ENCODE measurements around the gene SERTM2. TPM values are rescaled to one million over a fixed set of nuclear protein-coding genes. Genes with fewer than 3 reads are reported as not detected.

SERTM2 gene
- total and polyA plus RNA-seq, 2 of the 4 experiments (the other 2 are of a cell fraction), result under 0.01 to 0.03 TPM

DNA sequence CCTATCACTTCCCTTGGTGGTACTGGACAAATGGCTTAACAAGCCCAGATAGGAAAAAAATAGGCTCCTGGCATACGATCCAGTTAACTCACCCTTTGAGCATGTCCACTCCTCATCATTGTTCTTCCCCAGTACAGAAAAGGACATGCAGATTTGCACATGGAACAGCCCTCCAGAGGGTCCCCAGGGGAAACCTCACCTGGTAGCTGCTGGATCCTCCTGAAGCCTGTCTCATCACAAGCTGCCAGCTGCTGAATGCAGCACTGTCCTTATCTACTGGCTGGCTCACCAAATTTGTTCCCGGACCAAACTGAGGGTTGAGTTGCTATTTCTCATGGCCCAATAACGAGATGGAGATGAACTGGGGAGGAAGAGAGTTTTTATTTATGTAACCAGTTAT lies 49.4 kb downstream of the SERTM2 start:
- no peak overlapping the region for H4K5ac ChIP-seq (ENCODE audit: low read depth, low read length)
- ChIA-PET CTCF (no interaction called here), POLR2A (ENCODE audit: unreplicated experiment) (no interaction called here)
- H3K27me3 ChIP-seq (ENCODE audit: control insufficient read depth, insufficient read depth, low read length), result no peaks in the 10 kb centered on the region; the same call in 1 of the 2 replicates
- no peak overlapping the region for H3K56ac ChIP-seq (ENCODE audit: extremely low read depth, insufficient read depth, low read length)
- H2AFZ ChIP-seq (replicated peaks; ENCODE audit: low read length, poor library complexity), result no peak overlapping the region
- no peak overlapping the region for H3K27ac ChIP-seq (ENCODE audit: insufficient read depth, low read length)
- BruUV-seq (replicated peaks), result no TSS peak
- in situ Hi-C loops (cut with MboI; ENCODE audit: low sequenced_read_pairs) (no loop called here), dilution Hi-C loops (cut with HindIII; ENCODE audit: low sequenced_read_pairs, unreplicated experiment) (no loop called here), intact Hi-C loops (cut with micrococcal nuclease) (no loop called here)
- TF ChIP-seq, protein P1, sequence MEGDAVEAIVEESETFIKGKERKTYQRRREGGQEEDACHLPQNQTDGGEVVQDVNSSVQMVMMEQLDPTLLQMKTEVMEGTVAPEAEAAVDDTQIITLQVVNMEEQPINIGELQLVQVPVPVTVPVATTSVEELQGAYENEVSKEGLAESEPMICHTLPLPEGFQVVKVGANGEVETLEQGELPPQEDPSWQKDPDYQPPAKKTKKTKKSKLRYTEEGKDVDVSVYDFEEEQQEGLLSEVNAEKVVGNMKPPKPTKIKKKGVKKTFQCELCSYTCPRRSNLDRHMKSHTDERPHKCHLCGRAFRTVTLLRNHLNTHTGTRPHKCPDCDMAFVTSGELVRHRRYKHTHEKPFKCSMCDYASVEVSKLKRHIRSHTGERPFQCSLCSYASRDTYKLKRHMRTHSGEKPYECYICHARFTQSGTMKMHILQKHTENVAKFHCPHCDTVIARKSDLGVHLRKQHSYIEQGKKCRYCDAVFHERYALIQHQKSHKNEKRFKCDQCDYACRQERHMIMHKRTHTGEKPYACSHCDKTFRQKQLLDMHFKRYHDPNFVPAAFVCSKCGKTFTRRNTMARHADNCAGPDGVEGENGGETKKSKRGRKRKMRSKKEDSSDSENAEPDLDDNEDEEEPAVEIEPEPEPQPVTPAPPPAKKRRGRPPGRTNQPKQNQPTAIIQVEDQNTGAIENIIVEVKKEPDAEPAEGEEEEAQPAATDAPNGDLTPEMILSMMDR (conservative IDR thresholded peaks at IDR 0.05; ENCODE audit: low read depth, low read length), result no peak
- TF ChIP-seq FOS (IDR thresholded peaks at IDR 0.05; ENCODE audit: low read depth, low read length) (no peak), RFX5 (IDR thresholded peaks at IDR 0.05; ENCODE audit: low read depth, low read length) (no peak), RCOR1 (IDR thresholded peaks at IDR 0.05; ENCODE audit: insufficient replicate concordance, low read length) (no peak), POLR2A (IDR thresholded peaks at IDR 0.05; ENCODE audit: low read depth, low read length) (no peak), SMC3 (IDR thresholded peaks at IDR 0.05; ENCODE audit: low read depth, low read length) (no peak), MAFK (IDR thresholded peaks at IDR 0.05; ENCODE audit: low read depth, low read length) (no peak), CHD1 (IDR thresholded peaks at IDR 0.05; ENCODE audit: low read depth, low read length) (no peak), BHLHE40 (IDR thresholded peaks at IDR 0.05; ENCODE audit: low read depth, low read length) (no peak), MAZ (IDR thresholded peaks at IDR 0.05; ENCODE audit: borderline replicate concordance, low read depth, low read length) (no peak), NFE2L2 (IDR thresholded peaks at IDR 0.05; ENCODE audit: low read depth, low read length) (no peak), RAD21 (IDR thresholded peaks at IDR 0.05; ENCODE audit: low read length) (no peak), CEBPB (IDR thresholded peaks at IDR 0.05; ENCODE audit: low read depth, low read length) (no peak), MXI1 (IDR thresholded peaks at IDR 0.05; ENCODE audit: borderline replicate concordance, low read depth, low read length) (no peak)
- TF ChIP-seq, protein P2, sequence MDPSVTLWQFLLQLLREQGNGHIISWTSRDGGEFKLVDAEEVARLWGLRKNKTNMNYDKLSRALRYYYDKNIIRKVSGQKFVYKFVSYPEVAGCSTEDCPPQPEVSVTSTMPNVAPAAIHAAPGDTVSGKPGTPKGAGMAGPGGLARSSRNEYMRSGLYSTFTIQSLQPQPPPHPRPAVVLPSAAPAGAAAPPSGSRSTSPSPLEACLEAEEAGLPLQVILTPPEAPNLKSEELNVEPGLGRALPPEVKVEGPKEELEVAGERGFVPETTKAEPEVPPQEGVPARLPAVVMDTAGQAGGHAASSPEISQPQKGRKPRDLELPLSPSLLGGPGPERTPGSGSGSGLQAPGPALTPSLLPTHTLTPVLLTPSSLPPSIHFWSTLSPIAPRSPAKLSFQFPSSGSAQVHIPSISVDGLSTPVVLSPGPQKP (IDR thresholded peaks at IDR 0.05; ENCODE audit: borderline replicate concordance, low read depth, low read length), result no peak
- TF ChIP-seq, protein P3, sequence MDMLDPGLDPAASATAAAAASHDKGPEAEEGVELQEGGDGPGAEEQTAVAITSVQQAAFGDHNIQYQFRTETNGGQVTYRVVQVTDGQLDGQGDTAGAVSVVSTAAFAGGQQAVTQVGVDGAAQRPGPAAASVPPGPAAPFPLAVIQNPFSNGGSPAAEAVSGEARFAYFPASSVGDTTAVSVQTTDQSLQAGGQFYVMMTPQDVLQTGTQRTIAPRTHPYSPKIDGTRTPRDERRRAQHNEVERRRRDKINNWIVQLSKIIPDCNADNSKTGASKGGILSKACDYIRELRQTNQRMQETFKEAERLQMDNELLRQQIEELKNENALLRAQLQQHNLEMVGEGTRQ (IDR thresholded peaks at IDR 0.05; ENCODE audit: low read depth, low read length), result no peak
- no peak overlapping the region for H3K9ac ChIP-seq (ENCODE audit: low read depth, low read length)
- WGBS, 2 experiments (ENCODE audit: extremely low coverage in 2 of 2, insufficient read length in 1 of 2), result 100% methylated on average over 1 of the region's 3 CpGs; no CpG with 5 or more reads in 1 of the 2 experiments
- H3K14ac ChIP-seq (replicated peaks; ENCODE audit: low read depth, low read length), result no peak overlapping the region
- no peak overlapping the region for H2BK20ac ChIP-seq (ENCODE audit: low read depth, low read length)
- ATAC-seq (ENCODE audit: low read depth), result no peak
- H3K23ac ChIP-seq (ENCODE audit: low read depth, low read length), result no peak overlapping the region
- no peaks in the 10 kb centered on the region for H3K4me1 ChIP-seq (ENCODE audit: control insufficient read depth, insufficient read depth, low read length)
- H3K36me3 ChIP-seq (ENCODE audit: control insufficient read depth, insufficient read depth, low read length), result no peaks in the 10 kb centered on the region
- no peak overlapping the region for H2AK5ac ChIP-seq (ENCODE audit: low read depth, low read length)
- no peak overlapping the region for H4K8ac ChIP-seq (ENCODE audit: low read depth in 2 of 2, low read length in 2 of 2)
- H3K4ac ChIP-seq (ENCODE audit: low read depth, low read length), result no peak overlapping the region
- no peak for DNase-seq
- no peak overlapping the region for H2BK5ac ChIP-seq (ENCODE audit: low read depth, low read length, poor library complexity, severe bottlenecking)
- no peak overlapping the region for H4K91ac ChIP-seq (ENCODE audit: insufficient read depth, low read depth, low read length)
- H2BK15ac ChIP-seq (ENCODE audit: low read depth, low read length), result no peak overlapping the region
- H2AK9ac ChIP-seq (replicated peaks; ENCODE audit: low read depth, low read length, poor library complexity), result no peak overlapping the region
- no peak overlapping the region for H3K4me2 ChIP-seq (ENCODE audit: low read depth, low read length)
- no peaks in the 10 kb centered on the region for H3K79me1 ChIP-seq (ENCODE audit: low read depth in 1 of 2, low read length in 2 of 2)
- H3K9me1 ChIP-seq (ENCODE audit: insufficient read depth, low read length), result no peaks in the 10 kb centered on the region
- no peak overlapping the region for H3K18ac ChIP-seq (ENCODE audit: low read depth, low read length)
- no peaks in the 10 kb centered on the region for H4K20me1 ChIP-seq (ENCODE audit: insufficient read depth, low read length)
- H3K9me3 ChIP-seq (ENCODE audit: control insufficient read depth, insufficient read depth, low read length), result no peaks in the 10 kb centered on the region
- no peak overlapping the region for H3K4me3 ChIP-seq (ENCODE audit: insufficient read depth, low read depth, low read length)
- H2BK120ac ChIP-seq (ENCODE audit: low read depth, low read length), result no peak overlapping the region

Measured in IMR-90 (cell line).